ENCODE results near the gene EXOC3.

DNA sequence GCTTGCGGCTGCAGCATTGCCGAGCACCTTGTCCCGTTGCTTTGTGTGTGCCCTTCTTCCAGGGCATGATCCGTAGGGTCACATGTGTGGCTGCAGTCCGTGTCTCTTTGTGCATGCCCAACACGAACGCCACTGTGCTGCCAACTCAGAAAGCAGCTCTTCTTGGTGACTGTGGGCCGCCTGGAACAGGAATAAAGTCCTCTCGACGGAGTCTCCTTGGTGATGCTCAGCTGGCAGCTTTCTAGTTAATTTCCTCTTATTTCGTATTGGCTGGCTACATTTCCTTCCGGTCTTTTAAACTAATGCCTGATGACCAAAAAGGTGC lies 5.8 kb downstream of the EXOC3 start:
- TF ChIP-seq YY1 (IDR thresholded peaks at IDR 0.05; ENCODE audit: low read depth, low read length) = no peak
- TF ChIP-seq, protein P1, sequence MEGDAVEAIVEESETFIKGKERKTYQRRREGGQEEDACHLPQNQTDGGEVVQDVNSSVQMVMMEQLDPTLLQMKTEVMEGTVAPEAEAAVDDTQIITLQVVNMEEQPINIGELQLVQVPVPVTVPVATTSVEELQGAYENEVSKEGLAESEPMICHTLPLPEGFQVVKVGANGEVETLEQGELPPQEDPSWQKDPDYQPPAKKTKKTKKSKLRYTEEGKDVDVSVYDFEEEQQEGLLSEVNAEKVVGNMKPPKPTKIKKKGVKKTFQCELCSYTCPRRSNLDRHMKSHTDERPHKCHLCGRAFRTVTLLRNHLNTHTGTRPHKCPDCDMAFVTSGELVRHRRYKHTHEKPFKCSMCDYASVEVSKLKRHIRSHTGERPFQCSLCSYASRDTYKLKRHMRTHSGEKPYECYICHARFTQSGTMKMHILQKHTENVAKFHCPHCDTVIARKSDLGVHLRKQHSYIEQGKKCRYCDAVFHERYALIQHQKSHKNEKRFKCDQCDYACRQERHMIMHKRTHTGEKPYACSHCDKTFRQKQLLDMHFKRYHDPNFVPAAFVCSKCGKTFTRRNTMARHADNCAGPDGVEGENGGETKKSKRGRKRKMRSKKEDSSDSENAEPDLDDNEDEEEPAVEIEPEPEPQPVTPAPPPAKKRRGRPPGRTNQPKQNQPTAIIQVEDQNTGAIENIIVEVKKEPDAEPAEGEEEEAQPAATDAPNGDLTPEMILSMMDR (IDR thresholded peaks at IDR 0.05; ENCODE audit: control extremely low read depth in 1 of 3, insufficient read depth in 1 of 3, low read depth in 1 of 3, low read length in 3 of 3) = no peak
- no peak for TF ChIP-seq USF2 (IDR thresholded peaks at IDR 0.05; ENCODE audit: low read length)
- no peak for TF ChIP-seq POLR2AphosphoS5 (IDR thresholded peaks at IDR 0.05; ENCODE audit: low read depth, low read length)
- TF ChIP-seq CEBPB (IDR thresholded peaks at IDR 0.05; ENCODE audit: low read depth, low read length) = no peak
- TF ChIP-seq RAD21 (IDR thresholded peaks at IDR 0.05 in 1 of 2, conservative IDR thresholded peaks at IDR 0.05 in 1 of 2; ENCODE audit: low read depth in 2 of 2, low read length in 2 of 2) = no peak
- no peak for TF ChIP-seq EP300 (IDR thresholded peaks at IDR 0.05; ENCODE audit: borderline replicate concordance in 1 of 2, low read depth in 2 of 2, low read length in 2 of 2)
